Measurements from ENCODE around the gene SLIT3. TPM values are rescaled to one million over a fixed set of nuclear protein-coding genes. Genes with fewer than 3 reads are reported as not detected.

Gene SLIT3
- 77.4 TPM for polyA plus RNA-seq (2013, experiment 1 of 2; ENCODE audit: insufficient read length)
- polyA plus RNA-seq (2013, experiment 2 of 2; ENCODE audit: insufficient read length) = 73.1 TPM

DNA sequence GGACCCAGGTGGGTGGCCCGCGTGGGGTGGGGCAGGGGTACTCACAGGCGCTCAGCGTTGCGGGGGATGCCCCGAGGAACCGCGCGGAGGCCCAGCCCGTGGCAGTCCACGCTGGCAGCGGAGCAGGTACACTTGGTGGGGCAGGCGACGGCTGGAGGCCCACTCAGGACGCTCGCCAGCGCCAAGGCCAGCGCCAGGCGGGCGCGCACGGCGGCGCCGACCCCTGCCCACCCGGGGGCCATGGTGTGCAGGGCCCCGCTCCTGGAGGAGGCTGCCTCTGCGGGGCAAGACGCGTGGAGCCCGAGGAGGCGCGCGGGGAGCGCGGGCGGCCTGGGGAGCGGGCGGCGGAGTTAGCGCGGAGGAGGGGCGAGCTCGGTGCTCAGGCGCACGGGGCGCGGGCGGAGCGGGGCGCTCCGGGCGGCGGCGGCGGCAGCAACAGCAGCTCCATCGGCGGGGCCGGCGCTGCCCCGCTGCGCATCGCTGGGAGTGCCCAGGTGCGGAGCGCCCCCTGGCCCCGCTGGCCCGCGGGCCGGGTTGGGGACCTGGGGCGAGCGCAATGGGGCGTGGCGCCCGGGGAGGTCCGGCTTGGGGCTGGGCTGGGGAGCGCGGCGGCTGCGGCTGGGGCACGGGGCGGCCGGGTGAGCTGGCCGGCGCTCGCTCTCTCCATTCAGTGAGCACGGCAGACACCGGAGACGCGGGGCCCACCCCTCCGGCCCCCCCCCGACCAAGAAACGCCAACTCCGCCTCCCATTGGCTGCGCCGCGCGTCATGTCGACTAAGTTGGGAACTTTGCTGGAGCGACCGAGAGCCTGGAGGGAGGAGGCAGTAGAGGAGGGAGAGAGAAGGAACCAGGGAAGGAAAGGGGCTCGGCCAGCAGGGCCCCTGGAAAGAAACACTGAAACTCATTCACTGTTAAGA, at the start of gene SLIT3:
SLIT3 (minus strand) TSS at position 672 of the 918 bp plus-strand sequence; CDS start at position 242, 430 bp downstream.
- peak; percentile 93 for DNase-seq

GRCh38 chr5:169350016-169350415, 49.1 kb upstream of the SLIT3 start:
- DNase-seq = peak; percentile 87

DNA sequence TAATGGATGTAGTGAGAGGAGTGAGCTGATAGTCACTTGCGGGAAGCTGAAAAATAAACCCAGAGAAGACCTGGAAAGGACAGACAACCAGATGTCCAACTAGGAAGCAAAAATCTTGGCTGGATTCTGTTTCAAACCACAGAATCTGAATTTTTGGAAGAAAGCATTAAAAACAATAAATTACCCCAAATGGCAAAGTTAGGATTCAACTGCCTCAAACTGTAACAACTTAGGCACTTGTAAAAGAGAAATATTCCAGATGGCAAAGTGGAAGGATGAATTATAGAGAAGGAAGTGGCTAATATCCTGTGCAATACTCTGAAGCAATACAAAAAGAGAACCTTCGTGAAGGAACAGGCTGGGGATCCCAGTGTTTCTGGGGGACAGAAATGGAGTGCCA, 46.8 kb upstream of the SLIT3 start:
- DNase-seq = peak; percentile 82

- peak; percentile 54 for DNase-seq
Observed at GRCh38 chr5:169344629-169345028, 43.7 kb upstream of the SLIT3 start.

GRCh38 chr5:169343766-169344165, 42.8 kb upstream of the SLIT3 start:
- DNase-seq = no peak

DNA sequence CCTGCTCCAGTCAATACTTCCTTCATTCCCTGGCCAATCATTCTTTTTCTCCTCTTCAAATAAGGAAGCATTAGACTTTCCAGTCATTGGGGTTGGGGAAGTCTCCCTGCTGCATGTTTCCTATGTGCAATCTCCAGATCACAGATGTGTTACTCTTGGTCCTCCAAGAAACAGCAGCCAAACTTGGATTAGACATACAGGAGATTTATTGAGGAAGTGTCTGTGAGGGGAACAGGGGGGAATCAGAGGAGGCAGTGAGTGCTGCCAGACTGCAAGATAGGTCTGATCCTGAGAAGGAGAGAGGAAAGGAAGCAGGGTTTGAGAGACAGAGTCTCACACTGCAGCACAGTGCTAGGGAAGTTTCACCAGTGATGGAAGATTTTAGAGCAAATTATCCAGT, 40.6 kb upstream of the SLIT3 start:
- peak; percentile 28 for DNase-seq

DNA sequence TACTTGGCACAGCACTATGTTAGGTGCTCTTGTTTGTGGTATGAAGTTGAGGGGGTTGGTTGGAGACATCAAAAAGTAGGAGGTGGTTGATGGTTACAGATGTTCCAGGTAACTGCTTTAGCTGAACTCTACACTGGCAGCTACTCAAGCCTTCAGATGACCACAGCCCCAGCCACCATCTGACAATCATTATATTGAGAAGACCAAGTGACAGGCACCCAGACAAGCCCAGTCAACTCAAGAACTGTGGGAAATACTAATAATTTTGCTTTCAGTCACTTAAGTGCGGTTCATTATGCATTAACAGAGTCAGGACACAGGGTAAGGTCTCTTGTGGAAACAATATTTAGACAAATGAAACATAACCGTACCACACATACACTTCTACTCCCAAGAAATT, 38.9 kb upstream of the SLIT3 start:
- DNase-seq = no peak

- no peak for DNase-seq
Observed at GRCh38 chr5:169336242-169336641, 35.3 kb upstream of the SLIT3 start.

DNA sequence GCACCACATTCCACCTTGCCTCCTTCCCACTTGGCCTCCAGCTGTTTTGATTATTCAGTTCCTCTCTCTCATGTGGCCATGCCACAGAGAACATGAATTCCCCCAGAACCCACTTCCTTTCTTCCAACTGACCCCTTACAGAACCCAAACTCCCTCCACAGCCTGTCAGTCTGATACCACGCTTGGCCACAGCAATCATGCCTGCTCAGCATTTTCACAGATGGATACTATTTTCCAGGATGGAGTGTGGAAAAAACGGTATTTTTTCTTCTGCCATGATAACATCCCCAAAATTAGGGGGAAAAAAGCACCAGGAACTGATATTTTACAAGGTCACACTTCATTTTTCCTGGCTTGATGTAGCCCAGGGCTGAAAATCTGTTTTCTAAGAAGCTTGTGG, 34.9 kb upstream of the SLIT3 start:
- no peak for DNase-seq

DNA sequence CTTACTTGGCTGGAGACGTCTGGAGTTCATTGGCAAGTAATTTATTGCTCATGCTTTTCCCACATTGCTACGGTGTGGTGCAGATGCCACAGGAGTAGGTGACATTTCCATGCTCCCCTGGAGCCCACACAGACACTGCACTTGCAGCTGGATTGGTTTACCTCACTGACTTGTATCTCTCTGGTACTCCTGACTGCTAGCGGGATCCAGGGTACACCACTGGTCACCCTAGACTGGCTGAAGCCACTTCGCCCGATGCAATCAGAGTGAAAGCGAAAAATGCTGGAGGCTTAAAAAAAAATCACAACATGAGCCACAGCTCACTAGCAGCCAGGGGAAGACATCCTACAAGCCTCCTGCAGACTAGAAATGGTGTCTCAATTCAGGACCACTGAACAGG, 32.6 kb upstream of the SLIT3 start:
- no peak for DNase-seq

DNA sequence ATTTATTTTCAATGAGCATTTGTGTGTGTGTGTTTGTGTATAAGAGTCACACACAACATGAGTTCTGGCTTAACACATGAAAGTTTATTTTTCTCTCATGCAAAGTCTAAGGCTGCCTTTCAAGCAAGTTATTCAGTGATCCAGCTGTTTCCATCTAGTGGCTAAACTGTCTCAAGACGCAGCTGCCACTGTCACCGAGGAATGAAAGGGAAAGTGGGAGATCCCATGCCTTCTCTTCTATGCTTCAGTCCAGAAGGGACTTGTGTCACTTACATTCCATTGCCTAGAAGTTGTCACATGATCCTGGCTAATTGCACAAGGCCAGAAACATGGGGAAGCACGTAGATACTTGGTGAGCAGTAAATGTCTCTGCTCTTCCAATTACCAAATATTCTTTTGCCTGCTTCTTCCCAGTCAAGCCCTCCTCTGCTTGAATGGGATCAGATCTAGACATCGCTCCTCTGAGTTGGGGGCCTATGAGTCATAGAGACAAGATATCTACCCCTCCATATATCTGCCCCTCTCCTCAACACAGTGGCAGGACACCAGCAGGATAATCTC, 30.4 kb upstream of the SLIT3 start:
- DNase-seq = no peak

- DNase-seq = no peak
Observed at GRCh38 chr5:169328401-169328800, 27.5 kb upstream of the SLIT3 start.

- DNase-seq = no peak
Observed at GRCh38 chr5:169325273-169325672, 24.3 kb upstream of the SLIT3 start.

GRCh38 chr5:169318556-169318955, 17.6 kb upstream of the SLIT3 start:
- no peak for DNase-seq

DNA sequence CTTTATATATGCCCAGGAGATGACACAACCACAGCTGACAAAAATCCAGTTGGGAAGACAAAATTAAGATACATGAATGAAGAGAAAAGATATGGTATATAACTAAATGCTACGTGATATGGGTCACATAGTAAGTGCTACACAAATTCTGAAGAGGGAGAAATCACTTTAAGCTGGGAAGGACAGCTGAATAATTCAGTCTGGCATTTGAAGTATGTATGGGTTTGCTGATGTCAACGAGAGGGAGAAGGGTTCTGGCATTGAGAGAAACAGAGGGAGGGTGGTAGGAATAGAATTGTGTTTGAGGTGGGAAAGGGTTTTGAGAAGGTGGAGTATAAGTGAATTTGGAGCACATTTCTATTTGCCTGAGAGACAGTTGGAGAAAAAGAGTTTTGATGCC, 6.7 kb upstream of the SLIT3 start:
- peak; percentile 58 for DNase-seq

DNA sequence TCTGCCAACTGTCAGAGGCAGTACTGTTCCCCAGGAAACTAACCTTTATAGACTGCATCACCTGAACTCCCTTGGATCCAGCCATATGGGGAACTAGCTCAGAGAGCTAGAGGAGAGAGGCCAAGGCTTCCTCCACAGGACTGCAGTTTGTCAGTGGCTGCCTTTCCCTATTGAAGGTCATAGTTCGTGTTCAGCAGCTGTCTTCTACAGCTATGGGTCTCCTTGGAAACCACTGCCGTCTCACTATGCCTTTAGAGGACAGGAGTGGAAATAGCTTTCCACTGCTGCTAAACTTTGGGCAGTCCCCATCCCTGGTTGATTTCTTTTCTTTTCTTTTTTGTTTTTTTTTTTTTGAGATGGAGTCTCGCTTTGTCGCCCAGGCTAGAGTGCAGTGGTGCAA, 4.4 kb upstream of the SLIT3 start:
- no peak for DNase-seq

- DNase-seq = no peak
Observed at GRCh38 chr5:169304175-169304574, 3.2 kb upstream of the SLIT3 start.

GRCh38 chr5:169303119-169303515, 2.2 kb upstream of the SLIT3 start:
- no peak for DNase-seq

DNA sequence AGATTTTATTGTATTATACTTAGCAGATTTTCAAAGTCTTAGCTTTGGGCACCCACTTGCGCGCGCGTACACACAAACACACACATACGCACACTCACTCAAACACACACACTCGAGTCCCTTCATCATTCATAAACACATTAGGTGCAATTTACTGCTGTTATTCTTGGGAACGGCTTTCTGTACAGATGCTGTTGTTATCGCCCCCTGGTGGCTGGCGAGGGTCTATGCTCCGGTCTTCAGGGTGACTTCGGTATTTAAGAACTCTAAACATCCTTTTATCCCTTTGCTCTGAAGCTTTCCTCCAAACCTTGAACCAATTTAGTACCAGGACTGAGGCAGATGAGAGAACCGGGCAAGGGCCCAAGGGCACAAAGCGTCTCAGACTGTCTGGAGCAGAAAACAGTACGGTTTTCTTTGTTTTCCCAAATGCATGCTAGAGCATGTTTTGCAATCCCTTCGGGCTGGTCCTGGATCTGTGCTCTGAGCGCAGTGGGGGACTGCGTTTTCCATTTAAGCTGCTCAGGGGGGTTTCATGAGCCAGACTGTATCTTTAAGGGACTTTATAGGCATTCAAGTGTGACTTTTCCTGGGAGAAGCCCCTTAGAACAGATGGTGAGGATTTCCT, 1.7 kb upstream of the SLIT3 start:
- peak; percentile 85 for DNase-seq

DNA sequence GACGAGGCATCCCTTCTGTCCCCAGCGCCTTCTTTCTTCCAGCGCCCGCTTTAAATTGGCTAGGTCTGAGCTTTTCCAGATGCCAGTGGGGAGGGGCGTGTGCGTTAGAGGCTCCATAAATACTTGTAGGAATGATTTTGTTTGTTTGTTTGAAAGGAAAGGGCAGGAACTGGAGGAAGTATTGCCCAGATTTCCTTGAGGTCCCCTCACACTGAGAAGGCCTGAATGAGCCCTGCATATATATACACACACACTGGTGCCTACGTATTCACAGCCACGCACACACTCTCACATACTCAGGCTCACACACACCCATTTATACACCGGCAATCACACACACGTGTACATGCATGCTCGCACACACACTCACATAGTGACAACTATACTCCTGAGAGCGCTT, 1.0 kb upstream of the SLIT3 start:
- no peak for DNase-seq

DNA sequence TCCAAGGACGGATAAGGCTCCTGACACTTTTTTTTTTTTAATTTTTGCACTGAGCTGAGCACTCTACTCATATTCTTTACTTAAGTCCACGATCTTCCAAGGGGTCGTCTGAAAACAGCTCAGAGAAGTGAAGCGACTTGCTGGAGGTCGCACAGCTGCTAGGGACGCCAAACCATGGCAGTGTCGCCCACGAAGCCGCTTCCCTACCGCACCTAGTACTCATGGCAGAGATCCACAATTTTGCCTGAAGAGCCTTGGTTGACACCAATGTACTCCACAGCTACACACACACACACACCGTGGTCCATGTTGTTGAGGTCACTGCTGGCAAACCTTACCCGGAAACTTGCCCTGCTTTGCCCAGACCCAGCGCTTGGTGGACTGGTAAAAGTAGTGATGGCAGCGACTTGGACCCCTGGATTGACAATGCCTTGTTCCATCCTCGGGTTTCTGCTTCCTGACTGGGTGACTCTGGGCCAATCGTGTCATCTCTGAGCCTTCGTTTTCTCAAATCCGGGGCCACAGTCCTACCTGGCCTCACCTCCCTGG, 521 bp upstream of the SLIT3 start:
- DNase-seq = no peak

- peak; percentile 46 for DNase-seq
Observed at GRCh38 chr5:169299663-169300467, 1.1 kb downstream of the SLIT3 start.

All from fibroblast of skin of abdomen (primary cell).